Left colon (tissue), 2 donors: ENCODE measurements around the gene EPN2. TPM values are rescaled to one million over a fixed set of nuclear protein-coding genes. Genes with fewer than 3 reads are reported as not detected.

Source experiments
- ATAC-seq: fragments of 200-7000 bp; cut with Tn5 transposase; one replicate; pipeline ENCODE4 v1.9.1; 2020; ENCODE audit warnings: mild to moderate bottlenecking, moderate library complexity
- DNase-seq, 2 donors: peaks; one replicate each; pipeline ENCODE4 v3.0.0-alpha.2; 2020
- intact Hi-C, 2 donors: fragments of 100-400 bp; cut with DNase I in 1 of 2; cut with micrococcal nuclease in 1 of 2; formaldehyde crosslinking; loops; one replicate each; pipeline versions ENCODE4 v1.11.2 to v1.14.0; 2022; cut with DNase I, micrococcal nuclease
- microRNA-seq, 2 donors: library from miRNA; unstranded; fragments of <30 nt; microRNA quantifications; one replicate each; pipeline versions ENCODE4 v1.1.0 to v1.2.0, GENCODE V29; 2020
- total RNA-seq, 2 donors: library from RNA; stranded (reverse); fragmentation: NEBNext Ultra II Directional; extraction: Animal tissue kit (Norgen Biotek cat#: 25700); gene quantifications; one replicate each; pipeline ENCODE4 v1.2.1, GENCODE V29; 2021
- donor health status: DM: no; HTN: no; CAD: no.
- donor health status: DM: yes; HTN: yes; CAD: no.

EPN2 gene
- total RNA-seq, 2 donors from 2014 or later, result 41.0 to 45.9 TPM

DNA sequence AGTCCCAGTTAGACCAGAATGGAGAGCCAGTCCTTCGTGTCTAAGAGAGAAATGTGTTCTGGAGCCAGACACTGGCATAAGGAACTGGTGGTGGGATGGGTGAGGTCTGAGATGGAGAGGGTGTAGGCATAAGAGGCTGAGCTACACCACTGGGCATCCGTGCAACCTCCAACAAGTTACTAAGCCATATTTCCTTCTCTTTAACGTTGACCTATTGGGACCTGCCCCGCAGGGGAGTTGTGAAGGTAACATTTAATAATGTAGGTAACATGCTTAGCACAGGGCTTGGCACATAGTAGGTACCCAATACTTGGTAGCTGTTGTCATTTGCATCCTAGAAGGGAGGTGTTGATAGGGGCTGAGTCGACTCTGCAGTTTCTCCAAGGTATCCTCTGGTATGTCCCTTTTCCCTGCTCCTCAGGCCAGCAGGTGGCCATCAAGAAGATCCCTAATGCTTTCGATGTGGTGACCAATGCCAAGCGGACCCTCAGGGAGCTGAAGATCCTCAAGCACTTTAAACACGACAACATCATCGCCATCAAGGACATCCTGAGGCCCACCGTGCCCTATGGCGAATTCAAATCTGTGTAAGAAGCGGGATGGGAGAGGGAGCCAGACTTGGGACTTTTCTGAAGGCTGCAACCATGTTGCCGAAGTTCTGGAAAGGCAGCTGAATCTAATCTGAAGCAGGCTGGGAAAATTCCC lies 142.3 kb downstream of the EPN2 start:
- DNase-seq (no peak), ATAC-seq (no peak)
- intact Hi-C loops, result no loop called here

DNA sequence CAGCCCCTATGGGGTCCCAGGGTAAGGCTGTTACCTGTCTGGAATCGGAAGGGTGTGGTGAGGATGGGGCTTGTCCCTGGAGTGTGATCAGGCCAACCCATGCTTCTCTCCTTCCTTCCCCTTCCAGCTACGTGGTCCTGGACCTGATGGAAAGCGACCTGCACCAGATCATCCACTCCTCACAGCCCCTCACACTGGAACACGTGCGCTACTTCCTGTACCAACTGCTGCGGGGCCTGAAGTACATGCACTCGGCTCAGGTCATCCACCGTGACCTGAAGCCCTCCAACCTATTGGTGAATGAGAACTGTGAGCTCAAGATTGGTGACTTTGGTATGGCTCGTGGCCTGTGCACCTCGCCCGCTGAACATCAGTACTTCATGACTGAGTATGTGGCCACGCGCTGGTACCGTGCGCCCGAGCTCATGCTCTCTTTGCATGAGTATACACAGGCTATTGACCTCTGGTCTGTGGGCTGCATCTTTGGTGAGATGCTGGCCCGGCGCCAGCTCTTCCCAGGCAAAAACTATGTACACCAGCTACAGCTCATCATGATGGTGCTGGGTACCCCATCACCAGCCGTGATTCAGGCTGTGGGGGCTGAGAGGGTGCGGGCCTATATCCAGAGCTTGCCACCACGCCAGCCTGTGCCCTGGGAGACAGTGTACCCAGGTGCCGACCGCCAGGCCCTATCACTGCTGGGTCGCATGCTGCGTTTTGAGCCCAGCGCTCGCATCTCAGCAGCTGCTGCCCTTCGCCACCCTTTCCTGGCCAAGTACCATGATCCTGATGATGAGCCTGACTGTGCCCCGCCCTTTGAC lies 143.5 kb downstream of the EPN2 start:
- peak in 1 of 2 donors; percentile 24 for DNase-seq
- intact Hi-C loops, result no loop called here
- no peak for ATAC-seq

DNA sequence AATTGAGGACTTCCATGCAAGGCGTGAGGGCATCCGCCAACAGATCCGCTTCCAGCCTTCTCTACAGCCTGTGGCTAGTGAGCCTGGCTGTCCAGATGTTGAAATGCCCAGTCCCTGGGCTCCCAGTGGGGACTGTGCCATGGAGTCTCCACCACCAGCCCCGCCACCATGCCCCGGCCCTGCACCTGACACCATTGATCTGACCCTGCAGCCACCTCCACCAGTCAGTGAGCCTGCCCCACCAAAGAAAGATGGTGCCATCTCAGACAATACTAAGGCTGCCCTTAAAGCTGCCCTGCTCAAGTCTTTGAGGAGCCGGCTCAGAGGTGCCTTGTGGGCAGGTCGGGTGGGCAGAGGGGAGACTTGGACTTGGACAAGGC lies 144.2 kb downstream of the EPN2 start:
- intact Hi-C loops, result no loop called here
- DNase-seq, result peak in 1 of 2 donors; percentile 19

DNA sequence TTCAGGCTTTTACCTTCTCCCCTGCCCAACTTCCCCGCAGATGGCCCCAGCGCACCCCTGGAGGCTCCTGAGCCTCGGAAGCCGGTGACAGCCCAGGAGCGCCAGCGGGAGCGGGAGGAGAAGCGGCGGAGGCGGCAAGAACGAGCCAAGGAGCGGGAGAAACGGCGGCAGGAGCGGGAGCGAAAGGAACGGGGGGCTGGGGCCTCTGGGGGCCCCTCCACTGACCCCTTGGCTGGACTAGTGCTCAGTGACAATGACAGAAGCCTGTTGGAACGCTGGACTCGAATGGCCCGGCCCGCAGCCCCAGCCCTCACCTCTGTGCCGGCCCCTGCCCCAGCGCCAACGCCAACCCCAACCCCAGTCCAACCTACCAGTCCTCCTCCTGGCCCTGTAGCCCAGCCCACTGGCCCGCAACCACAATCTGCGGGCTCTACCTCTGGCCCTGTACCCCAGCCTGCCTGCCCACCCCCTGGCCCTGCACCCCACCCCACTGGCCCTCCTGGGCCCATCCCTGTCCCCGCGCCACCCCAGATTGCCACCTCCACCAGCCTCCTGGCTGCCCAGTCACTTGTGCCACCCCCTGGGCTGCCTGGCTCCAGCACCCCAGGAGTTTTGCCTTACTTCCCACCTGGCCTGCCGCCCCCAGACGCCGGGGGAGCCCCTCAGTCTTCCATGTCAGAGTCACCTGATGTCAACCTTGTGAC lies 144.7 kb downstream of the EPN2 start:
- DNase-seq (peak in 1 of 2 donors; percentile 26), ATAC-seq (no peak)
- intact Hi-C loops, result no loop called here

More for the DNA sequence above, 144.2 kb downstream of the EPN2 start:
- ATAC-seq, result no peak

DNA sequence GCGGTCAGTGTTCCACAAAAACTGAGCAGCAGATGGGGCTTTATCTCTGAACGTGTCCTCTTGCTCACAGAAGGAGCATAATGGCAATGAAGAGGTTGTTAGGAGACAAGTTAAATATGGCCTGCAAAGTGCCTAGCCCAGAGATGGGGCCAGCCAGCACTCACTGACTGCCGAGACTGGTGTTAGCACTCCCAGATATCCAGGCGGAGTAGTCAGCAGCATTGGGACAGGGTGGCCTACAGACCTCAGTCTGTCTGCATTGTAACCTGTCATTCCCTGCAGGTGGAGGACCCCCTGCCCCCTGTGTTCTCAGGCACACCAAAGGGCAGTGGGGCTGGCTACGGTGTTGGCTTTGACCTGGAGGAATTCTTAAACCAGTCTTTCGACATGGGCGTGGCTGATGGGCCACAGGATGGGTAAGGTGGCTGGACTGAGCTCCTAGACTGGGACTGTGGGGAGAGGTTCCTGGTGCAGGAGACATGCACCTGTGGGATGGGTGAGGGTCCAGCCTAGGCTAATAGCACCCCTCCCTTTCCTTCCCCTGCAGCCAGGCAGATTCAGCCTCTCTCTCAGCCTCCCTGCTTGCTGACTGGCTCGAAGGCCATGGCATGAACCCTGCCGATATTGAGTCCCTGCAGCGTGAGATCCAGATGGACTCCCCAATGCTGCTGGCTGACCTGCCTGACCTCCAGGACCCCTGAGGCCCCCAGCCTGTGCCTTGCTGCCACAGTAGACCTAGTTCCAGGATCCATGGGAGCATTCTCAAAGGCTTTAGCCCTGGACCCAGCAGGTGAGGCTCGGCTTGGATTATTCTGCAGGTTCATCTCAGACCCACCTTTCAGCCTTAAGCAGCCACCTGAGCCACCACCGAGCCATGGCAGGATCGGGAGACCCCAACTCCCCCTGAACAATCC lies 145.6 kb downstream of the EPN2 start:
- ATAC-seq (no peak), DNase-seq (peak in 1 of 2 donors; percentile 24)
- intact Hi-C loops, result no loop called here

DNA sequence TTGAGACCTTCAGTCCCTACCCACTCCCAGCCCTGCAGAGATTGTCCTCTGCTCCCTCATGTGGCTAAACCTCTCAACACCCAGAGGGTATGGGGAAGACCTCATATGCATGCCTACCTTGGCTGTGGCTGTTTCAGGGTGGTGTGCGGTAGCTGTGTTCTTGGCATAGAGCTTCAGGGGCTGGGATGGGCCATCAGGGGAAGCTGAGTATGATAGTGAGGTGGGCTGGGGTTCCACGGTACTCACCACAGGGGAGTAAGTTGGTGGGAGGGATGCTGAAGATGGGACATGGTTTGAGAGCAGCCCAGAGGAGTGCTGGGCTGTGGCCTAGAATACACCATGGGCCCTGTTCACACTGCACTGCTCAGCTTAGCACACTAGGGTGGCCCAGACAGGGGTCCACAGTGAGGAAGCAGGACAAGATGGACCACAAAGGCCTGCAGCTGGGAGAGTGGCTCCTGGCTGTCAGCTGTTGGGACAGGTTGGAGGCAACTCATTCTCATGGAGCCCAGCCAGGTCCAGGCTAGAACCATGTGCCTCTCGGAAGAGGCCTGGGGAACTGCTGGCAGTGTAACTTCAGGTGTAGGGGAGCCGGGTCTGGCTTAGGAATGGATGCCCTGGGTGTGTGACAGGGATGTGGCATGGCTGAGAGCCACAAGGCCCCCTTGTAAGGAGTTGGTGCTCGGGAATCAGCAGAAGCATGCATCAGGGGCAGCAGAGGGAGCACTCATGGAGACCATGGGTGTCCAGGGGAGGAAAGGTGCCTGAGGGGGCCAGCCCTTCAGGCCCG lies 146.7 kb downstream of the EPN2 start:
- intact Hi-C loops, result no loop called here
- DNase-seq, result peak in 1 of 2 donors; percentile 49
- no peak for ATAC-seq

DNA sequence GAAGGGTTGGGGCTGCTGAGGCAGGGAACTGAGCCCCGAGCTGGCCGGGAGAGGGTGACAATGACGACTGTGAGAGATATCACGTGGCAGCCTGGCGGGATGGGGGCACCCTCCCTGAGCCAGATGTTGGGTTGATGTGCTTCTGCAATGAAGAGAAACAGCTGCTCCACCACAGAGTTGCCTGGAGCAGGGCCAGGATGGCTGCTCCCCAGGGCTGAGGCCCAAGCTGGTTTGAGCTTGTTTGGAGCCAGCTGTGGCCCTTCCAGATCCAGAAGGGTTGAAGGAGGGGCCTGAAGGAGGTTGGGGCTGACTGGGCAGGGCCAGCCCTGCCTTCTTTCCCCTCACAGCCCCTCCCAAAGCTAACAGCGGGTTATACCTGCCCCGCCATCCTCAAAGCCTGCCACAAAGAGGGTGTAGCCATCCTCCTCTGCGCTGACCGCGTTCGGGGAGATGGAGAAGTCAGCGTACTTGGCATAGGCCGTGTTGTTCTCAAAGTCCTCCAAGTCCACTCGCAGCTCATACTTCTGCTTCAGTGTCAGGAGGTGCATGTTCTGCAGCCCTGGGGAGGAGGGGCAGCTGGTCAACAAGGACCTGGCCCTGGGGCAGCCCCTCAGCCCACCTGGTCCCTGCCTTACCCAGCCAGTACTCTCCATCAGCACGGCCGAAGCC lies 147.7 kb downstream of the EPN2 start:
- DNase-seq (peak; percentile 89 to 93), ATAC-seq (peak; percentile 84)

DNA sequence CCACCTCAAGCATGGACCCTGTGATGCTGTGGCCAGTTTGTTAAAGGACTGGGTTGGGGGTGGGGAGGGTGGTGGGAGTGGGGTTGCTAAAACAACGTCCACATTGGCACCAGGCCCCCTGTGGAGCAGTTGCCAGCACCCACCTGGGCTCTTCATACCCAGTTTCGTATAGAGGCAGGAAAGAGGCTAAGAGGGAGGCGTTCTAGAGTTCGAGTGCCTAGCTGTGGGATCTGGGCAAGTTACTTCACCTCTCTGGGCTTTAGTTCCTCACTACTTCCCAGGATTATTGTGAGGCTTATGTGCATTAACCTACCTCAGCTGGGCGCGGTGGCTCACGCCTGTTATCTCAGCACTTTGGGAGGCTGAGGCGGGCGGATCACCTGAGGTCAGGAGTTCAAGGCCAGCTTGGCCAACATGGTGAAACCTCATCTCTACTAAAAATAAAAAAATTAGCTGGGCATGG lies 148.4 kb downstream of the EPN2 start:
- ATAC-seq (no peak), DNase-seq (peak in 1 of 2 donors; percentile 24)
- intact Hi-C loops, result no loop called here

More for the DNA sequence above, 147.7 kb downstream of the EPN2 start:
- intact Hi-C loops, result no loop called here

Small RNAs within 50 kb of the gene (microRNA-seq; reads per million reads assigned to microRNA genes)
- 170 to 540 reads per million in 2 donors for gene MIR1180

Other genes starting within 250 kb of the EPN2 start
- gene FAM83G, start 232.6 kb upstream of the EPN2 start, total RNA-seq, result 10 to 100 TPM; 29.7 to 34.7 TPM
- gene GRAP, start 190.4 kb upstream of the EPN2 start, total RNA-seq, result 1 to 10 TPM in 1 of 2 donors, under 1 TPM in 1; 0.79 to 1.5 TPM
- gene GRAPL, start 109.8 kb upstream of the EPN2 start, total RNA-seq, result 1 to 10 TPM; 1.4 to 1.8 TPM
- 1 to 10 TPM; 7.1 to 7.3 TPM for gene B9D1, start 125.4 kb downstream of the EPN2 start, total RNA-seq
- 10 to 100 TPM; 42.5 to 47.4 TPM for gene MAPK7, start 141.1 kb downstream of the EPN2 start, total RNA-seq
- gene MFAP4, start 149.8 kb downstream of the EPN2 start, total RNA-seq, result 10 to 100 TPM; 12.9 to 68.6 TPM
- 1 to 10 TPM; 4.0 to 4.6 TPM for gene RNF112, start 173.9 kb downstream of the EPN2 start, total RNA-seq